Smooth muscle cell (in vitro differentiated cells): Measurements from ENCODE around the gene PAX9. TPM values are rescaled to one million over a fixed set of nuclear protein-coding genes. Genes with fewer than 3 reads are reported as not detected.

Source experiments
- DNase-seq: peaks from one replicate; lab custom pipeline; 2025; ENCODE audit not compliant: unreplicated experiment; lab: John Stamatoyannopoulos, UW
- H2AFZ ChIP-seq: fragments of 200-600 bp; sonication (generic); 2 replicates; pipeline ENCODE4 v1.6.0; 2016; ENCODE audit warnings: antibody characterized with exemption, low read depth, mild to moderate bottlenecking
- H3F3A ChIP-seq: fragments of 200-600 bp; sonication (generic); 2 replicates; pipeline ENCODE4 v1.6.0; 2017; ENCODE audit warnings: antibody characterized with exemption, low read depth
- H3K27ac ChIP-seq: fragments of 200-600 bp; sonication (generic); 2 replicates; pipeline ENCODE4 v1.5.1; 2016; ENCODE audit warnings: low read depth, mild to moderate bottlenecking
- H3K27me3 ChIP-seq: fragments of 200-600 bp; sonication (generic); 2 replicates; pipeline ENCODE4 v1.6.1; 2016; ENCODE audit warnings: low read depth, mild to moderate bottlenecking
- H3K36me3 ChIP-seq: fragments of 200-600 bp; sonication (generic); 2 replicates; pipeline ENCODE4 v1.5.1; 2016; ENCODE audit warnings: low read depth
- H3K4me1 ChIP-seq: fragments of 200-600 bp; sonication (generic); 2 replicates; pipeline ENCODE4 v1.5.1; 2016; ENCODE audit warnings: low read depth
- H3K4me2 ChIP-seq: fragments of 200-600 bp; sonication (generic); 2 replicates; pipeline ENCODE4 v1.6.0; 2016; ENCODE audit warnings: mild to moderate bottlenecking
- H3K4me3 ChIP-seq: fragments of 200-600 bp; sonication (generic); 2 replicates; pipeline ENCODE4 v1.5.1; 2016; ENCODE audit warnings: mild to moderate bottlenecking
- H3K79me2 ChIP-seq: fragments of 200-600 bp; sonication (generic); 2 replicates; pipeline ENCODE4 v1.6.0; 2016; ENCODE audit warnings: low read depth, mild to moderate bottlenecking
- H3K9ac ChIP-seq: fragments of 200-600 bp; sonication (generic); 2 replicates; pipeline ENCODE4 v1.6.0; 2016; ENCODE audit warnings: low read depth
- H3K9me3 ChIP-seq: fragments of 200-600 bp; sonication (generic); replicated peaks from 2 replicates; pipeline ENCODE4 v1.5.1; 2016; ENCODE audit warnings: low read depth
- H4K20me1 ChIP-seq: fragments of 200-600 bp; sonication (generic); 2 replicates; pipeline ENCODE4 v1.6.0; 2016; ENCODE audit warnings: low read depth
- CTCF ChIP-seq: fragments of 200-600 bp; sonication (generic); IDR thresholded peaks from 2 replicates; pipeline ENCODE4 v1.5.1; 2017; ENCODE audit warnings: borderline replicate concordance, mild to moderate bottlenecking, antibody characterized with exemption; ENCODE audit not compliant: insufficient read depth, poor library complexity, severe bottlenecking
- WGBS: methylation state at CpG from one replicate; pipeline ENCODE4 v1.1.7; 2016; ENCODE audit warnings: low lambda C conversion rate; 5-methylcytosine and 5-hydroxymethylcytosine counted together
- polyA plus RNA-seq: library from polyadenylated mRNA; unstranded; fragments of >200 nt; fragmentation: Nextera tagmentation; extraction: Ambion mirVana; gene quantifications from 2 replicates; pipeline ENCODE4 v1.2.1, GENCODE V29; 2016
- total RNA-seq: library from RNA; depleted of rRNA; stranded (reverse); fragments of >200 nt; gene quantifications from 2 replicates; pipeline ENCODE4 v1.2.3, GENCODE V29; 2014

The PAX9 gene
- total and polyA plus RNA-seq, 2 experiments from 2014 or later = not detected

- Histone ChIP-seq H3K27me3 (peaks cover 100% of the 10 kb centered on the region), H4K20me1 (no peaks in the 10 kb centered on the region), H3K4me1 (peaks cover 14% of the 10 kb centered on the region), H2AFZ (no peak overlapping the region), H3K4me2 (no peak overlapping the region), H3K79me2 (no peaks in the 10 kb centered on the region), H3K36me3 (no peaks in the 10 kb centered on the region), H3K9ac (no peak overlapping the region), H3F3A (no peaks in the 10 kb centered on the region), H3K9me3 (no peaks in the 10 kb centered on the region), H3K27ac (no peak overlapping the region), H3K4me3 (no peak overlapping the region)
- DNase-seq = no peak
- 59% methylated on average over 3 of the region's 3 CpGs for WGBS
- no peak for TF ChIP-seq CTCF
Observed at GRCh38 chr14:36653413-36653812, 8.2 kb upstream of the PAX9 start.

- Histone ChIP-seq H3K4me2 (no peak overlapping the region), H3K9ac (no peak overlapping the region), H3K27ac (no peak overlapping the region), H3F3A (no peaks in the 10 kb centered on the region), H3K27me3 (peaks cover 100% of the 10 kb centered on the region), H3K4me3 (no peak overlapping the region), H4K20me1 (no peaks in the 10 kb centered on the region), H3K36me3 (no peaks in the 10 kb centered on the region), H3K4me1 (peaks cover 16% of the 10 kb centered on the region), H3K79me2 (no peaks in the 10 kb centered on the region), H2AFZ (no peak overlapping the region), H3K9me3 (no peaks in the 10 kb centered on the region)
- no peak for TF ChIP-seq CTCF
- DNase-seq = no peak
- WGBS = 14% methylated on average over 31 of the region's 31 CpGs
Observed at GRCh38 chr14:36653962-36654793, 7.5 kb upstream of the PAX9 start.

GRCh38 chr14:36654794-36655381 lies 6.8 kb upstream of the PAX9 start:
- Histone ChIP-seq H3K79me2 (no peaks in the 10 kb centered on the region), H3K4me3 (no peak overlapping the region), H3K27ac (no peak overlapping the region), H3K4me1 (peaks cover 16% of the 10 kb centered on the region), H3K9me3 (no peaks in the 10 kb centered on the region), H3K4me2 (no peak overlapping the region), H3K9ac (no peak overlapping the region), H4K20me1 (no peaks in the 10 kb centered on the region), H3K27me3 (peaks cover 100% of the 10 kb centered on the region), H3K36me3 (no peaks in the 10 kb centered on the region), H3F3A (no peaks in the 10 kb centered on the region), H2AFZ (no peak overlapping the region)
- no peak for TF ChIP-seq CTCF
- DNase-seq = no peak
- 13% methylated on average over 34 of the region's 34 CpGs for WGBS

- H3K79me2 ChIP-seq = no peaks in the 10 kb centered on the region
- DNase-seq = no peak
- H3K4me3 ChIP-seq = no peak overlapping the region
- H3K27me3 ChIP-seq = peaks cover 100% of the 10 kb centered on the region
- H4K20me1 ChIP-seq = no peaks in the 10 kb centered on the region
- peaks cover 16% of the 10 kb centered on the region for H3K4me1 ChIP-seq
- no peak overlapping the region for H3K4me2 ChIP-seq
- TF ChIP-seq CTCF = no peak
- no peak overlapping the region for H3K27ac ChIP-seq
- no peaks in the 10 kb centered on the region for H3K9me3 ChIP-seq
- H3F3A ChIP-seq = no peaks in the 10 kb centered on the region
- WGBS = 12% methylated on average over 11 of the region's 11 CpGs
- H3K36me3 ChIP-seq = no peaks in the 10 kb centered on the region
- H3K9ac ChIP-seq = no peak overlapping the region
- no peak overlapping the region for H2AFZ ChIP-seq
Observed at GRCh38 chr14:36655571-36655962, 6.1 kb upstream of the PAX9 start.
